H9 (cell line): ENCODE data around the gene ZNF578. TPM values are rescaled to one million over a fixed set of nuclear protein-coding genes. Genes with fewer than 3 reads are reported as not detected.

Experiments used
- DNase-seq: peaks from one replicate; pipeline ENCODE4 v3.0.0-alpha.2; 2017
- H2AFZ ChIP-seq: one replicate; pipeline ENCODE4 v1.6.1; 2013; ENCODE audit warnings: mild to moderate bottlenecking, low read length, control low read depth, moderate library complexity
- H2AK5ac ChIP-seq: 2 replicates; pipeline ENCODE4 v1.6.1; 2013; ENCODE audit warnings: low read length, control low read depth, mixed read lengths; ENCODE audit not compliant: insufficient read length
- H2BK120ac ChIP-seq: one replicate; pipeline ENCODE4 v1.6.1; 2013; ENCODE audit warnings: low read depth, mild to moderate bottlenecking, low read length, control low read depth, inconsistent platforms; ENCODE audit not compliant: poor library complexity, severe bottlenecking
- H2BK12ac ChIP-seq: 2 replicates; pipeline ENCODE4 v1.6.1; 2013; ENCODE audit warnings: low read length, control low read depth, mixed read lengths, low read depth; ENCODE audit not compliant: insufficient read length
- H2BK15ac ChIP-seq: 2 replicates; pipeline ENCODE4 v1.6.1; 2013; ENCODE audit warnings: low read depth, low read length, control low read depth
- H2BK20ac ChIP-seq: one replicate; pipeline ENCODE4 v1.6.1; 2013; ENCODE audit warnings: low read depth, mild to moderate bottlenecking, low read length, control low read depth, inconsistent platforms; ENCODE audit not compliant: poor library complexity, severe bottlenecking
- H2BK5ac ChIP-seq: 2 replicates; pipeline ENCODE4 v1.6.1; 2013; ENCODE audit warnings: low read length, control low read depth, mixed read lengths; ENCODE audit not compliant: insufficient read length
- H3K14ac ChIP-seq: 2 replicates; pipeline ENCODE4 v1.6.1; 2013; ENCODE audit warnings: low read length, control low read depth; ENCODE audit not compliant: insufficient read depth
- H3K18ac ChIP-seq: 2 replicates; pipeline ENCODE4 v1.6.1; 2013; ENCODE audit warnings: low read depth, mild to moderate bottlenecking, mixed read lengths, low read length, control low read depth; ENCODE audit not compliant: insufficient read length
- H3K23ac ChIP-seq: 2 replicates; pipeline ENCODE4 v1.6.1; 2013; ENCODE audit warnings: low read length, control low read depth, mixed read lengths, low read depth; ENCODE audit not compliant: insufficient read length
- H3K23me2 ChIP-seq: 2 replicates; pipeline ENCODE4 v1.6.1; 2013; ENCODE audit warnings: low read depth, mild to moderate bottlenecking, mixed read lengths, low read length, control low read depth; ENCODE audit not compliant: insufficient read length, poor library complexity, severe bottlenecking
- H3K27ac ChIP-seq: 2 replicates; pipeline ENCODE4 v1.5.1; 2013; ENCODE audit warnings: low read length, control low read depth, mixed read lengths, low read depth; ENCODE audit not compliant: insufficient read length
- H3K27me3 ChIP-seq: 2 replicates; pipeline ENCODE4 v1.6.1; 2013; ENCODE audit warnings: low read length, control low read depth, inconsistent platforms; ENCODE audit not compliant: insufficient read depth
- H3K4ac ChIP-seq: 2 replicates; pipeline ENCODE4 v1.6.1; 2013; ENCODE audit warnings: low read depth, mild to moderate bottlenecking, control low read depth, inconsistent platforms, low read length, moderate library complexity
- H3K4me1 ChIP-seq: 2 replicates; pipeline ENCODE4 v1.6.1; 2013; ENCODE audit warnings: low read length, control low read depth, inconsistent platforms; ENCODE audit not compliant: insufficient read depth
- H3K4me2 ChIP-seq: 2 replicates; pipeline ENCODE4 v1.6.1; 2013; ENCODE audit warnings: low read length, control low read depth, mixed read lengths; ENCODE audit not compliant: insufficient read length, insufficient read depth
- H3K56ac ChIP-seq: 2 replicates; pipeline ENCODE4 v1.6.1; 2013; ENCODE audit warnings: low read depth, mild to moderate bottlenecking, mixed read lengths, low read length, control low read depth; ENCODE audit not compliant: insufficient read length
- H3K79me1 ChIP-seq: 2 replicates; pipeline ENCODE4 v1.6.1; 2013; ENCODE audit warnings: low read depth, mild to moderate bottlenecking, moderate library complexity, low read length, control low read depth, inconsistent platforms; ENCODE audit not compliant: insufficient read depth, poor library complexity, severe bottlenecking
- H3K79me2 ChIP-seq: 2 replicates; pipeline ENCODE4 v1.6.1; 2013; ENCODE audit warnings: low read length, control low read depth, inconsistent platforms; ENCODE audit not compliant: insufficient read depth
- H3K9ac ChIP-seq: 2 replicates; pipeline ENCODE4 v1.6.1; 2013; ENCODE audit warnings: low read length, control low read depth, mixed read lengths; ENCODE audit not compliant: insufficient read length; ENCODE audit errors: extremely low read depth
- H3K9me3 ChIP-seq: one replicate; pipeline ENCODE4 v1.6.1; 2013; ENCODE audit warnings: low read depth, low read length, inconsistent platforms; ENCODE audit not compliant: control insufficient read depth
- H3T11ph ChIP-seq: one replicate; pipeline ENCODE4 v1.6.1; 2013; ENCODE audit warnings: mild to moderate bottlenecking, low read length, control low read depth, inconsistent platforms
- H4K20me1 ChIP-seq: one replicate; pipeline ENCODE4 v1.6.1; 2013; ENCODE audit not compliant: control insufficient read depth, insufficient read length, insufficient read depth
- H4K5ac ChIP-seq: 2 replicates; pipeline ENCODE4 v1.6.1; 2013; ENCODE audit warnings: low read depth, mild to moderate bottlenecking, mixed read lengths, low read length, control low read depth; ENCODE audit not compliant: insufficient read length
- H4K8ac ChIP-seq: replicated peaks from 2 replicates; pipeline ENCODE4 v1.6.1; 2013; ENCODE audit warnings: low read length, control low read depth, mixed read lengths, low read depth; ENCODE audit not compliant: insufficient read length
- H4K91ac ChIP-seq: 2 replicates; pipeline ENCODE4 v1.6.1; 2013; ENCODE audit warnings: low read depth, mild to moderate bottlenecking, moderate library complexity, mixed read lengths, low read length, control low read depth; ENCODE audit not compliant: insufficient read length
- H3K27ac Mint-ChIP-seq, 3 experiments: 2 replicates in 2 of 3; 3 replicates in 1 of 3; pipeline ENCODE4 v1.8.0; 2020 to 2021; ENCODE audit warnings: mixed read lengths in 3 of 3, mild to moderate bottlenecking in 1 of 3, moderate library complexity in 1 of 3
- H3K27me3 Mint-ChIP-seq: 2 replicates; pipeline ENCODE4 v1.8.0; 2021; ENCODE audit warnings: low read depth, mild to moderate bottlenecking, moderate library complexity, mixed read lengths
- H3K36me3 Mint-ChIP-seq, 3 experiments: 2 replicates in 2 of 3; 3 replicates in 1 of 3; pipeline ENCODE4 v1.8.0; 2020 to 2021; ENCODE audit warnings: low read depth in 3 of 3, mixed read lengths in 3 of 3; ENCODE audit not compliant: insufficient read depth in 1 of 3
- H3K4me1 Mint-ChIP-seq, 2 experiments: 2 replicates each; pipeline ENCODE4 v1.8.0; 2020; ENCODE audit warnings: mixed read lengths in 2 of 2
- H3K4me3 Mint-ChIP-seq, 2 experiments: 2 replicates in 1 of 2; 3 replicates in 1 of 2; pipeline ENCODE4 v1.8.0; 2020 to 2021; ENCODE audit warnings: mild to moderate bottlenecking in 2 of 2, mixed read lengths in 2 of 2, moderate library complexity in 1 of 2
- H3K9me3 Mint-ChIP-seq, 2 experiments: 2 replicates in 1 of 2; 3 replicates in 1 of 2; pipeline ENCODE4 v1.8.0; 2020; ENCODE audit warnings: mild to moderate bottlenecking in 2 of 2, mixed read lengths in 2 of 2, moderate library complexity in 1 of 2
- CTCF ChIP-seq: fragments of 200-600 bp; sonication (generic); conservative IDR thresholded peaks from 3 replicates; pipeline ENCODE4 v1.8.0; 2021; ENCODE audit warnings: antibody characterized with exemption, mild to moderate bottlenecking
- WGBS: extraction: QIAGEN DNeasy Blood & Tissue Kit; methylation state at CpG from one replicate; pipeline ENCODE4 v1.1.7; 2013; ENCODE audit warnings: missing lambda C conversion rate, low lambda C conversion rate, mixed read lengths; ENCODE audit not compliant: insufficient read length; ENCODE audit errors: extremely low coverage; 5-methylcytosine and 5-hydroxymethylcytosine counted together
- total RNA-seq: library from RNA; stranded (reverse); gene quantifications from 2 replicates; pipeline ENCODE4 v1.2.1, GENCODE V29; 2021

The ZNF578 gene
- total RNA-seq, 1 experiment from 2014 or later: 5.3 TPM

GRCh38 chr19:52507266-52507665, 53.9 kb downstream of the ZNF578 start:
- Histone ChIP-seq H3K14ac (no peak overlapping the region), H3K4me2 (no peak overlapping the region), H3K27ac (no peak overlapping the region), H3K23ac (no peak overlapping the region), H2BK20ac (no peak overlapping the region), H2BK120ac (no peak overlapping the region), H3K56ac (no peak overlapping the region), H2BK5ac (no peak overlapping the region), H3K9me3 (no peaks in the 10 kb centered on the region), H3T11ph (no peak overlapping the region), H2AFZ (no peak overlapping the region), H3K27me3 (no peaks in the 10 kb centered on the region; the same call in 1 of the 2 replicates), H3K4ac (no peak overlapping the region), H3K9ac (no peak overlapping the region), H4K20me1 (no peaks in the 10 kb centered on the region), H4K8ac (no peak overlapping the region), H3K79me1 (no peaks in the 10 kb centered on the region), H3K23me2 (no peaks in the 10 kb centered on the region), H3K4me1 (no peaks in the 10 kb centered on the region), H2BK12ac (no peak overlapping the region), H2BK15ac (no peak overlapping the region), H2AK5ac (no peak overlapping the region), H4K5ac (no peak overlapping the region), H3K79me2 (no peaks in the 10 kb centered on the region), H3K18ac (no peak overlapping the region), H4K91ac (no peak overlapping the region)
- Mint-ChIP-seq H3K36me3 (peaks cover 6 to 61% (median 8%) of the 10 kb centered on the region in 3 experiments; a peak in 6 of 7 replicates), H3K9me3 (no peaks in the 10 kb centered on the region; a peak in 1 of 5 replicates), H3K27ac (no peak overlapping the region), H3K27me3 (peaks cover 39% of the 10 kb centered on the region), H3K4me3 (no peak overlapping the region), H3K4me1 (no peaks in the 10 kb centered on the region)
- TF ChIP-seq CTCF: no peak
- no CpG with 5 or more reads among the region's 5 CpGs for WGBS
- DNase-seq: no peak
